Stomach (tissue), 9 donors: ENCODE results near the gene PANX1. TPM values are rescaled to one million over a fixed set of nuclear protein-coding genes. Genes with fewer than 3 reads are reported as not detected.

Source experiments
- DNase-seq, 2 donors: peaks; one replicate each; pipeline versions ENCODE4 v3.0.0 to v3.0.0-alpha.2; 2013 to 2019
- H3K27ac ChIP-seq, 5 donors: fragments of 200-600 bp in 4 of 5; sonication (generic) in 4 of 5; one replicate each; pipeline ENCODE4 v1.5.1; 2013 to 2019; ENCODE audit warnings: mild to moderate bottlenecking in 1 of 5, moderate library complexity in 1 of 5
- H3K27me3 ChIP-seq, 3 donors: fragments of 200-600 bp; sonication (generic); one replicate each; pipeline ENCODE4 v1.5.1; 2017 to 2019; ENCODE audit warnings: mixed run types in 1 of 3
- H3K36me3 ChIP-seq, 4 donors: fragments of 200-600 bp; sonication (generic); 1 replicate in 3 of 4; 2 replicates in 1 of 4; pipeline ENCODE4 v1.5.1; 2016 to 2019
- H3K4me1 ChIP-seq, 4 donors: fragments of 200-600 bp; sonication (generic); one replicate each; pipeline ENCODE4 v1.5.1; 2016 to 2019
- H3K4me3 ChIP-seq, 4 donors: fragments of 200-600 bp; sonication (generic) in 3 of 4; one replicate each; pipeline ENCODE4 v1.5.1; 2016 to 2019; ENCODE audit warnings: mild to moderate bottlenecking in 1 of 4
- H3K9me3 ChIP-seq, 4 donors: fragments of 200-600 bp; sonication (generic); one replicate each; pipeline ENCODE4 v1.5.1; 2016 to 2019
- CTCF ChIP-seq, 7 experiments: fragments of 450-650 bp in 4 of 7; fragments of 200-600 bp in 3 of 7; sonication (generic) in 3 of 7; IDR thresholded peaks; one replicate each; pipeline ENCODE4 v1.5.1; 2016 to 2019; ENCODE audit warnings: antibody characterized with exemption in 7 of 7, control low read depth in 2 of 7, mild to moderate bottlenecking in 1 of 7
- EP300 ChIP-seq: sonication (generic); formaldehyde crosslinking; IDR thresholded peaks from one replicate; pipeline ENCODE4 v1.6.1; 2017; ENCODE audit warnings: antibody characterized with exemption
- POLR2A ChIP-seq, 4 donors: fragments of 450-650 bp; IDR thresholded peaks; one replicate each; pipeline ENCODE4 v1.6.1; 2016; ENCODE audit warnings: antibody characterized with exemption in 4 of 4, control low read depth in 2 of 4, mild to moderate bottlenecking in 1 of 4, moderate library complexity in 1 of 4
- POLR2AphosphoS5 ChIP-seq, 3 donors: sonication (generic); formaldehyde crosslinking; IDR thresholded peaks; one replicate each; pipeline ENCODE4 v1.6.1; 2016; ENCODE audit warnings: antibody characterized with exemption in 3 of 3
- WGBS, 5 donors: extraction: QIAGEN DNeasy Blood & Tissue Kit in 3 of 5; methylation state at CpG; one replicate each; pipeline versions ENCODE4 v1.1.5 to v1.1.7; 2013 to 2018; 5-methylcytosine and 5-hydroxymethylcytosine counted together
- intact Hi-C: fragments of 100-400 bp; cut with DNase I; formaldehyde crosslinking; loops from one replicate; pipeline ENCODE4 v1.15.1; 2023; ENCODE audit warnings: low total_unique reads
- polyA plus RNA-seq, 3 donors: library from polyadenylated mRNA; stranded (reverse); fragments of 200-250 nt; gene quantifications; one replicate each; pipeline ENCODE4 v1.2.3, GENCODE V29; 2013
- total RNA-seq, 5 donors: library from RNA; depleted of rRNA; stranded (reverse); fragments of >200 nt; gene quantifications; one replicate each; pipeline versions ENCODE4 v1.1.0 to v1.2.3, GENCODE V29; 2014 to 2016
- donor health status: healthy with polysubstance abuse.
- donor health status: Bipolar disorder and iron deficiency.
- donor health status: healthy.

Gene PANX1
- total and polyA plus RNA-seq, 8 donors: 1.2 to 41.1 (median 11.1) TPM

- Histone ChIP-seq H3K27me3 (no peaks in the 10 kb centered on the region), H3K36me3 (no peaks in the 10 kb centered on the region), H3K4me3 (peak overlapping the region; percentile 73 to 89 (median 78)), H3K4me1 (peaks cover 33 to 50% (median 45%) of the 10 kb centered on the region in 4 donors), H3K27ac (peak overlapping the region; percentile 94 to 98 (median 96)), H3K9me3 (no peaks in the 10 kb centered on the region)
- intact Hi-C loops: no loop called here
- no peak for TF ChIP-seq EP300
- no peak for TF ChIP-seq POLR2AphosphoS5 (IDR thresholded peaks at IDR 0.05)
- no peak for TF ChIP-seq POLR2A (IDR thresholded peaks at IDR 0.05)
- 0% methylated on average over 23 of the region's 23 CpGs for WGBS, 5 donors
- DNase-seq: peak in 1 of 2 donors; percentile 38
Measured at GRCh38 chr11:94128291-94128745, 323 bp upstream of the PANX1 start.

- Histone ChIP-seq H3K9me3 (no peaks in the 10 kb centered on the region), H3K27ac (peak overlapping the region; percentile 94 to 98 (median 96)), H3K4me3 (peak overlapping the region; percentile 73 to 89 (median 78)), H3K4me1 (peaks cover 37 to 62% (median 54%) of the 10 kb centered on the region in 4 donors), H3K27me3 (no peaks in the 10 kb centered on the region), H3K36me3 (no peaks in the 10 kb centered on the region)
- TF ChIP-seq EP300 (no peak), POLR2AphosphoS5 (IDR thresholded peaks at IDR 0.05) (no peak), POLR2A (IDR thresholded peaks at IDR 0.05) (no peak), CTCF (IDR thresholded peaks at IDR 0.05) (no peak)
- intact Hi-C loops: no loop called here
- 7 to 11% (median 10%) methylated on average over 20 of the region's 20 CpGs for WGBS, 5 donors
- peak in 1 of 2 donors; percentile 48 for DNase-seq
Measured at GRCh38 chr11:94129512-94130297, 1.1 kb downstream of the PANX1 start.

GRCh38 chr11:94130298-94131046 lies 1.8 kb downstream of the PANX1 start:
- Histone ChIP-seq H3K4me1 (peaks cover 45 to 70% (median 60%) of the 10 kb centered on the region in 4 donors), H3K36me3 (no peaks in the 10 kb centered on the region), H3K9me3 (no peaks in the 10 kb centered on the region), H3K27me3 (no peaks in the 10 kb centered on the region), H3K4me3 (peak overlapping the region; percentile 73 to 89 (median 78)), H3K27ac (peak overlapping the region; percentile 53 to 98 (median 95))
- intact Hi-C loops: no loop called here
- TF ChIP-seq POLR2AphosphoS5 (IDR thresholded peaks at IDR 0.05) (peak; percentile 14 to 80 (median 79)), EP300 (no peak)
- no peak for DNase-seq
- WGBS, 5 donors: 61 to 79% (median 69%) methylated on average over 7 of the region's 7 CpGs

GRCh38 chr11:94131047-94131717 lies 2.5 kb downstream of the PANX1 start:
- peak overlapping the region in 4 of 5 donors; percentile 94 to 98 (median 96) for H3K27ac ChIP-seq
- H3K9me3 ChIP-seq: no peaks in the 10 kb centered on the region
- H3K4me3 ChIP-seq: peak overlapping the region in 3 of 4 donors; percentile 7 to 89 (median 9)
- WGBS, 5 donors: 56 to 80% (median 72%) methylated on average over 3 of the region's 3 CpGs
- DNase-seq: no peak
- no peak for TF ChIP-seq EP300
- TF ChIP-seq POLR2AphosphoS5 (IDR thresholded peaks at IDR 0.05): no peak
- no peak for TF ChIP-seq POLR2A (IDR thresholded peaks at IDR 0.05)
- no peak for TF ChIP-seq CTCF (IDR thresholded peaks at IDR 0.05)
- H3K36me3 ChIP-seq: no peaks in the 10 kb centered on the region
- peaks cover 50 to 77% (median 64%) of the 10 kb centered on the region in 4 donors for H3K4me1 ChIP-seq
- intact Hi-C loops: no loop called here
- H3K27me3 ChIP-seq: no peaks in the 10 kb centered on the region

GRCh38 chr11:94131718-94132115 lies 3.1 kb downstream of the PANX1 start:
- H3K27me3 ChIP-seq: no peaks in the 10 kb centered on the region
- H3K9me3 ChIP-seq: no peaks in the 10 kb centered on the region
- TF ChIP-seq EP300: no peak
- no peak for TF ChIP-seq CTCF (IDR thresholded peaks at IDR 0.05)
- no peak for TF ChIP-seq POLR2AphosphoS5 (IDR thresholded peaks at IDR 0.05)
- TF ChIP-seq POLR2A (IDR thresholded peaks at IDR 0.05): no peak
- peaks cover 50 to 82% (median 66%) of the 10 kb centered on the region in 4 donors for H3K4me1 ChIP-seq
- intact Hi-C loops: no loop called here
- no peak overlapping the region for H3K4me3 ChIP-seq
- peak in 1 of 2 donors; percentile 70 for DNase-seq
- 3 to 14% (median 11%) methylated on average over 1 of the region's 1 CpG for WGBS, 5 donors
- peak overlapping the region in 4 of 5 donors; percentile 94 to 98 (median 96) for H3K27ac ChIP-seq
- no peaks in the 10 kb centered on the region for H3K36me3 ChIP-seq
